ENCODE results near the gene ITCH.
"Not testable (repeated sequence)": the region's sequence is repeated elsewhere in the genome, so short reads cannot be mapped to it uniquely, and the experiment has no call there.

ITCH gene

GRCh38 chr20:34375977-34376430 lies 12.9 kb downstream of the ITCH start:
- no peak overlapping the region for H3K27ac ChIP-seq
- TF ChIP-seq ZFX (IDR thresholded peaks at IDR 0.05) (no peak), CTCF (conservative IDR thresholded peaks at IDR 0.05) (no peak)

- TF ChIP-seq ZFX (IDR thresholded peaks at IDR 0.05) (no peak), CTCF (conservative IDR thresholded peaks at IDR 0.05) (no peak)
- H3K27ac ChIP-seq, result no peak overlapping the region
Observed at GRCh38 chr20:34377072-34377847, 14.2 kb downstream of the ITCH start.

- TF ChIP-seq CTCF (conservative IDR thresholded peaks at IDR 0.05) (no peak), ZFX (IDR thresholded peaks at IDR 0.05) (no peak)
- no peak overlapping the region for H3K27ac ChIP-seq
Observed at GRCh38 chr20:34382174-34382573, 19.1 kb downstream of the ITCH start.

- H3K27ac ChIP-seq, result not testable (repeated sequence)
Observed at GRCh38 chr20:34382877-34383455, 19.9 kb downstream of the ITCH start.

- TF ChIP-seq CTCF (conservative IDR thresholded peaks at IDR 0.05) (no peak), ZFX (IDR thresholded peaks at IDR 0.05) (no peak)
- H3K27ac ChIP-seq, result no peak overlapping the region
Observed at GRCh38 chr20:34385464-34385863, 22.4 kb downstream of the ITCH start.

GRCh38 chr20:34388000-34388399 lies 24.9 kb downstream of the ITCH start:
- no peak overlapping the region for H3K27ac ChIP-seq
- no peak for TF ChIP-seq ZFX (IDR thresholded peaks at IDR 0.05)
- no peak for TF ChIP-seq CTCF (conservative IDR thresholded peaks at IDR 0.05)

GRCh38 chr20:34388678-34389077 lies 25.6 kb downstream of the ITCH start:
- TF ChIP-seq CTCF (conservative IDR thresholded peaks at IDR 0.05) (no peak), ZFX (IDR thresholded peaks at IDR 0.05) (no peak)
- no peak overlapping the region for H3K27ac ChIP-seq
